Mucosa of rectum (tissue), 2 donors: ENCODE measurements around the gene RIN3.

Source experiments
- H3K27ac ChIP-seq, 2 donors: one replicate each; pipeline ENCODE4 v1.7.0; 2013; ENCODE audit warnings: inconsistent platforms in 2 of 2, low read depth in 2 of 2, low read length in 2 of 2
- H3K27me3 ChIP-seq, 2 donors: one replicate each; pipeline ENCODE4 v1.7.0; 2013; ENCODE audit warnings: low read length in 2 of 2; ENCODE audit not compliant: control insufficient read depth in 2 of 2, insufficient read depth in 2 of 2
- H3K36me3 ChIP-seq, 2 donors: one replicate each; pipeline ENCODE4 v1.7.0; 2013; ENCODE audit warnings: low read length in 2 of 2; ENCODE audit not compliant: control insufficient read depth in 2 of 2, insufficient read depth in 2 of 2
- H3K4me1 ChIP-seq, 2 donors: one replicate each; pipeline ENCODE4 v1.7.0; 2013; ENCODE audit warnings: low read length in 2 of 2, mild to moderate bottlenecking in 1 of 2; ENCODE audit not compliant: control insufficient read depth in 2 of 2, insufficient read depth in 2 of 2
- H3K4me3 ChIP-seq, 2 donors: one replicate each; pipeline ENCODE4 v1.7.0; 2013; ENCODE audit warnings: low read length in 2 of 2
- H3K9ac ChIP-seq, 2 donors: one replicate each; pipeline ENCODE4 v1.7.0; 2013; ENCODE audit warnings: low read length in 2 of 2, low read depth in 1 of 2, mild to moderate bottlenecking in 1 of 2
- H3K9me3 ChIP-seq, 2 donors: one replicate each; pipeline ENCODE4 v1.7.0; 2013; ENCODE audit warnings: low read length in 2 of 2; ENCODE audit not compliant: control insufficient read depth in 2 of 2
- donor health status: healthy.
- donor health status: Normal muscosa, but diverticular disease.

The RIN3 gene

DNA sequence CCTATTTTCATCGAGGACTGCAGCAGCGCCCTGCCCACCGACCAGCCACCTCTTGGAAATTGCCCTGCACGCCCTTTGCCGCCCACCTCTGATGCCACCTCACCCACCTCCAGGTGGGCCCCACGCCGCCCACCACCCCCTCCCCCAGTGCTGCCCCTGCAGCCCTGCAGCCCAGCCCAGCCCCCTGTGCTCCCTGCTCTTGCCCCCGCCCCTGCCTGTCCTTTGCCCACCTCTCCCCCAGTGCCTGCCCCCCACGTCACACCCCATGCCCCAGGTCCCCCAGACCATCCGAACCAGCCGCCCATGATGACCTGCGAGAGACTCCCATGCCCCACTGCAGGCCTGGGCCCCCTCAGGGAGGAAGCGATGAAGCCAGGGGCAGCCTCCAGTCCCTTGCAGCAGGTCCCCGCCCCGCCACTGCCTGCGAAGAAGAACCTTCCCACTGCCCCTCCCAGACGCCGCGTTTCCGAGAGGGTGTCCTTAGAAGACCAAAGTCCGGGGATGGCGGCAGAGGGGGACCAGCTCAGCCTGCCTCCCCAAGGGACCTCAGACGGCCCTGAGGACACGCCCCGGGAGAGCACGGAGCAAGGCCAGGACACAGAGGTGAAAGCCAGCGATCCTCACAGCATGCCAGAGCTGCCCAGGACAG, 138.3 kb downstream of the RIN3 start:
- H3K4me1 ChIP-seq: peaks cover 9 to 13% of the 10 kb centered on the region in 2 donors
- peak overlapping the region; percentile 66 to 76 for H3K27ac ChIP-seq

DNA sequence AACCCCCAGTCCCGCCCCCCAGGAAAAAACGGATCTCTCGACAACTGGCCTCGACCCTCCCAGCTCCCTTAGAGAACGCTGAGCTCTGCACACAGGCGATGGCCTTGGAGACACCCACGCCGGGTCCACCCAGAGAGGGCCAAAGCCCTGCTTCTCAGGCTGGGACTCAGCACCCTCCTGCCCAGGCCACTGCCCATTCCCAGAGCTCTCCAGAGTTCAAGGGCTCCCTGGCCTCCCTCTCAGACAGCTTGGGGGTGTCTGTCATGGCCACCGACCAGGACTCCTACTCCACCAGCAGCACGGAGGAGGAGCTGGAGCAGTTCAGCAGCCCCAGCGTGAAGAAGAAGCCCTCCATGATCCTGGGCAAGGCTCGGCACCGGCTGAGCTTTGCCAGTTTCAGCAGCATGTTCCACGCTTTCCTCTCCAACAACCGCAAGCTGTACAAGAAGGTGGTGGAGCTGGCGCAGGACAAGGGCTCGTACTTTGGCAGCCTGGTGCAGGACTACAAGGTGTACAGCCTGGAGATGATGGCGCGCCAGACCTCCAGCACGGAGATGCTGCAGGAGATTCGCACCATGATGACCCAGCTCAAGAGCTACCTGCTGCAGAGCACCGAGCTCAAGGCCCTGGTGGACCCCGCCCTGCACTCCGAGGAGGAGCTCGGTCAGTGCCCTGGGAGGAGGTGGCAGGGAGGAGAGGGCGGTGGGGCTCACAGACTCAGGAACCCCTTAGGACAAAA, 139.0 kb downstream of the RIN3 start:
- no peaks in the 10 kb centered on the region for H3K27me3 ChIP-seq
- peak overlapping the region; percentile 66 to 76 for H3K27ac ChIP-seq
- H3K4me3 ChIP-seq: peak overlapping the region; percentile 45 to 69
- peaks cover 9 to 11% of the 10 kb centered on the region in 2 donors for H3K4me1 ChIP-seq
- H3K9me3 ChIP-seq: no peaks in the 10 kb centered on the region
- H3K36me3 ChIP-seq: peaks cover 2 to 3% of the 10 kb centered on the region in 2 donors
- H3K9ac ChIP-seq: peak overlapping the region; percentile 36 to 53

More for the DNA sequence above, 138.3 kb downstream of the RIN3 start:
- Histone ChIP-seq H3K27me3 (no peaks in the 10 kb centered on the region), H3K9me3 (no peaks in the 10 kb centered on the region), H3K4me3 (peak overlapping the region; percentile 45 to 69), H3K9ac (peak overlapping the region in 1 of 2 donors; percentile 32), H3K36me3 (peaks cover 2 to 3% of the 10 kb centered on the region in 2 donors)

DNA sequence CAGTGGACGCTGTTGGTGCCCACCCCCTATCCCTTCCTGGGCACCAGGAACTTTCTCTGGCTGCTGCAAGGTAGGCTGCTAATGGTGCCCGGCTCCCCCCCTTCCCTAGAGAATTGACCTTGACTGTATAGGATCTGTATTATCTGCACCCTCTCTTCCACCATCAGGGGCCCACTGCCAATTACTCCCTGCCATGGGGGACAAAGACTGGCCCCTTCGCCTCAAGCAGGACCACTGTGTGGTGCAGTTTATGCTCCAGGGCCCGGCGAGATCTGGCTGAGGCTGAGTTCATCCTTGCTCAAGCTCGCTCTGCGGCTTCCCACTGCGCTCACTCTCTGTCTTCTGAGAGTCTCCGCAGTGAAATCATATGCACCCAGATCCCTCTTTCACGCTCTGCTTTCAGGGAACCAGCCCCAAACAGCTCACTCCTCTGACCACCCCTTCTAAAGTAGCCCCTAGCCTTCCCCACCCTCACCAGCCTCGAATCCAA, 139.6 kb downstream of the RIN3 start:
- H3K27ac ChIP-seq: peak overlapping the region; percentile 66 to 76
- H3K4me1 ChIP-seq: peaks cover 7 to 9% of the 10 kb centered on the region in 2 donors
- peak overlapping the region in 1 of 2 donors; percentile 53 for H3K9ac ChIP-seq
- H3K36me3 ChIP-seq: peaks cover 2 to 3% of the 10 kb centered on the region in 2 donors
- H3K27me3 ChIP-seq: no peaks in the 10 kb centered on the region
- no peaks in the 10 kb centered on the region for H3K9me3 ChIP-seq
- peak overlapping the region; percentile 45 to 69 for H3K4me3 ChIP-seq

DNA sequence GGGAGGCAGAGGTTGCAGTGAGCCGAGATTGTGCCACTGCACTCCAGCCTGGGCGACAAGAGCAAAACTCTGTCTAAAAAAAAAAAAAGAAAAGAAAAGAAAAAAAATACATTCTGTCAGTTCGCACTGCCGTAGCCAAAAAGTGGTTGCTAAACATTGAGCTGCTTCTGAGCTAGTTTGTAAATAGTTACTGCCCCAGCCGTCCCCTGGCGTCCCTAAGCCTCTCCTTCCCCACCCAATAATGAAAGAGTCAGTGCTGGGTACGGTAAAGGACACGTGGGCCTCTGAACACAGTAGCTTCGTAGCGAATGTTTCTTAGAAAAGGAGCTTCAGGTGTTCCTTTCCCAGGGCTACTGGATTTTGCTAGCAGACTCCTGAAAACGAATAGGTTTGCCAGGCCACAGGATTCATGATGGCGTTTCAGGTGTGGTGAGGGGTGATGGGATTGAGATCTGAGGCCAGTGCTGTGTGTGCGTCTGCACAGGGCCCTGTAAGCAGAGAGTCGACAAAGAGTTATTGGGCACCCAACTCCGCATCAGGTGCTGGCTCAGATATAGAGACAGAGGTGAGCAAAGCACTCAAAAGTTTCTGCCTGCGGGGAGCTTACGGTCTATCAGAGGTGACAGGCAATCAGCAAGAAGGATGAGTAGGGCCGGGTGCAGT, 140.8 kb downstream of the RIN3 start:
- Histone ChIP-seq H3K4me3 (peak overlapping the region in 1 of 2 donors; percentile 33), H3K27ac (peak overlapping the region in 1 of 2 donors; percentile 41), H3K36me3 (peaks cover 2 to 13% of the 10 kb centered on the region in 2 donors), H3K27me3 (no peaks in the 10 kb centered on the region), H3K4me1 (peaks cover 6 to 12% of the 10 kb centered on the region in 2 donors), H3K9ac (no peak overlapping the region), H3K9me3 (no peaks in the 10 kb centered on the region)

DNA sequence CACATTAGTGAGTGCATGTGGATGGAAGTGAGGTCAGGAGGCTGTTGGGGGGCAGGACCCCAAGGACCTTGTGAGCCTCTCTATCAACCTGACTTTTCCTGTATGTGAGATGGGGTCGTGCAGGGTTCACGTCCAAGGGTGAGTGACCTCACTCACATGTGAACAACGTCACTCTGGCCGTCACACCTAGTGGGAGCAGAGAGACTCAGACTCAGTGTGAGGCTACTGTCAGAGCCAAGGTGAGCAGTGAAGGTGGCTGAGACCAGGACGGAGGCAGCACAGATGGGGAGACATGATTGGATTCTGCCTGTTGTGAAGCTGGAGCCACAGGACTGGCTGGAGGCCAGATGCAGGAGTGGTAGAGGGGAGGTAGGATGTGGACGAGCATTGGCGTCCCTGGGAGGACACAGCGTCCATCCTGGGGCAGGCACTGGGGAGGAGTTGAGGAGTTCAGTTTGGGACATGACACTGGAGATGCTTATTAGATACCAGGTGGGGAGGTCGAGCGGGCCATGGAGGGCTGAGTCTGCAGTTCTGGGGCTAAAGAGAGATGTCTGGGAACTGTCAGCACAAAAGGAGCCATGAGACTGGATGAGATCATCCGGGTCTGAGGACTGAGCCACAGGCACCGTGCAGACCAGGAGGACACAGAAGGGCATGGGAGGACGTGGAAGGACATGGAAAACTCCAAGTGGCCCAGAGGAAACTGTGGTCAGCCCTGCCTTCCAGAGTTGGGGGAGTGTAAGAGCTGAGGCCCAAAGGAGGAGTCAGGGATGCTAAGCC, 142.0 kb downstream of the RIN3 start:
- H3K9me3 ChIP-seq: no peaks in the 10 kb centered on the region
- H3K4me1 ChIP-seq: peaks cover under 1 to 11% of the 10 kb centered on the region in 2 donors
- H3K9ac ChIP-seq: no peak overlapping the region
- no peaks in the 10 kb centered on the region for H3K27me3 ChIP-seq
- H3K27ac ChIP-seq: peak overlapping the region; percentile 16 to 27
- peaks cover 10 to 21% of the 10 kb centered on the region in 2 donors for H3K36me3 ChIP-seq
- peak overlapping the region in 1 of 2 donors; percentile 35 for H3K4me3 ChIP-seq

- no peak overlapping the region for H3K4me3 ChIP-seq
- H3K27ac ChIP-seq: peak overlapping the region; percentile 35 to 48
- H3K9ac ChIP-seq: no peak overlapping the region
- H3K9me3 ChIP-seq: no peaks in the 10 kb centered on the region
- peaks cover 0 to 6% of the 10 kb centered on the region in 2 donors for H3K4me1 ChIP-seq
- peaks cover 15 to 26% of the 10 kb centered on the region in 2 donors for H3K36me3 ChIP-seq
- H3K27me3 ChIP-seq: no peaks in the 10 kb centered on the region
Observed at GRCh38 chr14:92656306-92657081, 142.9 kb downstream of the RIN3 start.

DNA sequence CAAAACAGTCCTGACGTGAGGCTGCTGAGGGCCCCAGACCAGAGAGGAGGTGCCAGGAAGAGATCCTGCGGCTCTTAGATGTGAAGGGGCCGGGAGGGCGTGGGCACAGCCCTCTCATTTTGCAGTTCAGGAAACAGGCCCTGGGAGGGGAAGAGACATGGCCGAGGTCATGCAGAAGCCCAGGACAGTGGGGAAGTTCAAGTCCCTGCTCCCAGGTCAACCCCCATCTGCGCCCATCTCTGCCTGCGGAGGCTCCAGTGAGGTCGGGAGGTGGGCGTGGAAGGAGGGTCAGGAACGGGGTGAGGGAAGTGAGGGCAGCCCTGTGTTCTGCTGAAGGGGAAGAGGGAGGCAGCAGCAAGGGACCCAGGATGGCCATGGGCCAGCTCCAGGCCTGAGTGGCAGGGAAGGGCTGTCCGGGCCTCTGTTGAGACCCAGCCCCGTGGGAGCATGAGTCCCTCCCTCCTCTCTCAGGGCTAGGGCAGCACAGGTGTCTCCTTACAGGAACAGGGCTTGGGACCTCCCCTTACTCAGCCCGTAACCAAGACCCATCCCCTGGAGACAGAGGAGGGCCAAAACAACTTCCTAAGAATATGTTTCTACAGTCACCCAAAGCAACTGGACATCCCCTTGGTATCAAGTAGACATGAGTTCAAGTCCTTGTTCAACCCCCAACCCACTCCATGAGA, 144.0 kb downstream of the RIN3 start:
- H3K27me3 ChIP-seq: no peaks in the 10 kb centered on the region
- H3K9me3 ChIP-seq: no peaks in the 10 kb centered on the region
- H3K36me3 ChIP-seq: peaks cover 15 to 31% of the 10 kb centered on the region in 2 donors
- H3K4me1 ChIP-seq: peaks cover 0 to 6% of the 10 kb centered on the region in 2 donors
- H3K4me3 ChIP-seq: no peak overlapping the region
- H3K27ac ChIP-seq: peak overlapping the region; percentile 32 to 38
- H3K9ac ChIP-seq: no peak overlapping the region

DNA sequence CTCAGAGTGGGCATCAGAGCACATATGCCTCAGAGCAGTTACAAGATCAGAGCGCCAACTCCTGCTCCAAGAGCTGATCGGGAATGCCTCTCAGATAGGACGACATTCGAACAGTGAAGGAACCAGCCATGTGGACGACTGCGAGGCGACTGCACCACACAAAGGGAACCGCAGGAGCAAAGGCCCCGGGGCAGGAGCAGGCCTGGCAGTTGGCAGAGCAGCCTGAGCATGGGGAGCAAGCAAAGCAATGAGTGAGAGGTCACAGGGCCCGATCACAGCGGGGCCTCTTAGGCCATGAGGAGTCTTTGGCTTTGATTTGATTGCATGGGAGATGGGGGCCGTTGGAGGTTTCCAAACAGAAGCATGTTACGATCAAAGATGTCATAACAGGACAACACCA, 144.6 kb downstream of the RIN3 start:
- Histone ChIP-seq H3K9me3 (no peaks in the 10 kb centered on the region), H3K9ac (no peak overlapping the region), H3K4me3 (no peak overlapping the region), H3K36me3 (peaks cover 15 to 34% of the 10 kb centered on the region in 2 donors), H3K27ac (peak overlapping the region; percentile 32 to 38), H3K27me3 (no peaks in the 10 kb centered on the region), H3K4me1 (peaks cover 0 to 6% of the 10 kb centered on the region in 2 donors)
